ENCODE results near the gene APC.
"Not testable (repeated sequence)": the region's sequence is repeated elsewhere in the genome, so short reads cannot be mapped to it uniquely, and the experiment has no call there.

APC gene

GRCh38 chr5:112886975-112887374 is 149.3 kb downstream of the APC start (continued):
- TF ChIP-seq ZNF777 (tag by site-specific recombination; IDR thresholded peaks at IDR 0.05; ENCODE audit: borderline replicate concordance) (no peak), ZNF548 (tag by site-specific recombination; IDR thresholded peaks at IDR 0.05) (no peak)

GRCh38 chr5:112892066-112892465 is 154.4 kb downstream of the APC start:
- H3K27ac ChIP-seq (ENCODE audit: extremely low read depth, low read depth, low read length); H3K9me3 ChIP-seq (ENCODE audit: control insufficient read depth, insufficient read depth, low read depth, low read length); H3K4me3 ChIP-seq (ENCODE audit: low read depth, low read length); H3K4me1 ChIP-seq (ENCODE audit: control insufficient read depth, insufficient read depth, low read length); CTCF ChIA-PET: not testable (repeated sequence)
- peaks cover 21 to 51% of the 10 kb centered on the region in 2 experiments for H3K36me3 ChIP-seq (ENCODE audit: control insufficient read depth in 2 of 2, insufficient read depth in 1 of 2, low read length in 2 of 2)
- POLR2A ChIA-PET, result interaction anchor here (0.7 kb wide), 1 partner anchor 8 kb away, joined by 3 read pairs; no protein-coding TSS in a partner anchor

GRCh38 chr5:112892776-112893175 is 155.1 kb downstream of the APC start:
- Histone ChIP-seq H3K4me1 (ENCODE audit: control insufficient read depth, insufficient read depth, low read length) (no peaks in the 10 kb centered on the region), H3K9me3 (ENCODE audit: control insufficient read depth, insufficient read depth, low read depth, low read length) (no peaks in the 10 kb centered on the region), H3K27ac (ENCODE audit: extremely low read depth, low read depth, low read length) (no peak overlapping the region), H3K4me3 (ENCODE audit: low read depth, low read length) (no peak overlapping the region), H3K36me3 (ENCODE audit: control insufficient read depth in 2 of 2, insufficient read depth in 1 of 2, low read length in 2 of 2) (peaks cover 25 to 51% of the 10 kb centered on the region in 2 experiments)
- CTCF ChIA-PET, result no interaction called here
- TF ChIP-seq ZNF658 (tag by site-specific recombination; IDR thresholded peaks at IDR 0.05), result no peak
- TF ChIP-seq ZNF280D (tag by site-specific recombination; IDR thresholded peaks at IDR 0.05), result no peak
- TF ChIP-seq ZNF639 (tag by site-specific recombination; IDR thresholded peaks at IDR 0.05), result no peak
- no peak for TF ChIP-seq ZNF221 (tag by site-specific recombination; IDR thresholded peaks at IDR 0.05; ENCODE audit: borderline replicate concordance)
- TF ChIP-seq ZNF148 (tag by site-specific recombination; IDR thresholded peaks at IDR 0.05; ENCODE audit: borderline replicate concordance), result no peak
- no peak for TF ChIP-seq PRDM1 (tag by site-specific recombination; IDR thresholded peaks at IDR 0.05)
- no peak for TF ChIP-seq ZNF488 (tag by site-specific recombination; IDR thresholded peaks at IDR 0.05)
- no peak for TF ChIP-seq ZBTB10 (tag by site-specific recombination; IDR thresholded peaks at IDR 0.05)
- no peak for TF ChIP-seq SP3 (tag by site-specific recombination; IDR thresholded peaks at IDR 0.05)
- no peak for TF ChIP-seq HOXC10 (CRISPR knock-in tag; IDR thresholded peaks at IDR 0.05)
- TF ChIP-seq ZSCAN16 (tag by site-specific recombination; IDR thresholded peaks at IDR 0.05), result no peak
- TF ChIP-seq ZNF701 (tag by site-specific recombination; IDR thresholded peaks at IDR 0.05), result no peak
- TF ChIP-seq ZBTB21 (tag by site-specific recombination; IDR thresholded peaks at IDR 0.05), result no peak
- no peak for TF ChIP-seq ZFHX2 (tag by site-specific recombination; conservative IDR thresholded peaks at IDR 0.05)
- POLR2A ChIA-PET, result no interaction called here
